GM12878 (cell line): ENCODE measurements around the gene DLEC1. TPM values are rescaled to one million over a fixed set of nuclear protein-coding genes. Genes with fewer than 3 reads are reported as not detected.

Experiments
- ATAC-seq: fragments of 200-7000 bp; cut with Tn5 transposase; 3 replicates; pipeline ENCODE4 v1.9.1; 2020; ENCODE audit warnings: mild to moderate bottlenecking, moderate library complexity
- BruUV-seq: library from RNA; stranded (reverse); fragments of 400-500 nt; replicated peaks from 2 replicates; lab custom pipeline; 2021; lab: Mats Ljungman, UMichigan
- CTCF ChIA-PET: fragments of 300-600 bp; sonication (Branson Sonifier 250); formaldehyde crosslinking; extraction: SDS; loops from one replicate; lab custom pipeline; 2021; ENCODE audit warnings: inconsistent platforms; lab: Yijun Ruan, JAX
- POLR2A ChIA-PET: fragments of 350-600 bp; formaldehyde crosslinking; extraction: SDS; loops from one replicate; lab custom pipeline; 2021; ENCODE audit warnings: inconsistent platforms; lab: Charles Lee
- RAD21 ChIA-PET: fragments of 300-600 bp; sonication (Branson Sonifier 250); formaldehyde crosslinking; loops from one replicate; lab custom pipeline; 2023; ENCODE audit warnings: antibody characterized with exemption; ENCODE audit not compliant: unreplicated experiment; lab: Charles Lee
- SMC1A ChIA-PET: fragments of 300-600 bp; sonication (Branson Sonifier 250); formaldehyde crosslinking; loops from one replicate; lab custom pipeline; 2023; ENCODE audit not compliant: unreplicated experiment, uncharacterized antibody; lab: Charles Lee
- DNase-seq: peaks from one replicate; pipeline ENCODE4 v3.0.0-alpha.2; 2011; ENCODE audit warnings: low read depth, low spot score
- FAIRE-seq: peaks from 3 replicates; lab custom pipeline; 2011; peaks lifted over from hg19 to GRCh38; lab: Jason Lieb, UNC
- H2AFZ ChIP-seq: 2 replicates; pipeline ENCODE4 v1.6.0; 2011; ENCODE audit warnings: low read depth, low read length, control low read depth; ENCODE audit not compliant: control insufficient read depth
- H3K27ac ChIP-seq: 2 replicates; pipeline ENCODE4 v1.5.1; 2011; ENCODE audit warnings: control low read depth; ENCODE audit not compliant: control insufficient read depth, insufficient read depth
- H3K27me3 ChIP-seq, 2 experiments: replicated peaks in 1 of 2; 2 replicates each; pipeline versions ENCODE4 v1.6.0 to v1.6.1; 2011; ENCODE audit warnings: low read length in 1 of 2; ENCODE audit not compliant: control insufficient read depth in 2 of 2, insufficient read depth in 2 of 2
- H3K36me3 ChIP-seq, 2 experiments: 2 replicates each; pipeline ENCODE4 v1.5.1; 2011; ENCODE audit warnings: low read length in 1 of 2; ENCODE audit not compliant: control insufficient read depth in 2 of 2, insufficient read depth in 2 of 2
- H3K4me1 ChIP-seq: 2 replicates; pipeline ENCODE4 v1.6.1; 2011; ENCODE audit warnings: mild to moderate bottlenecking, low read length, moderate library complexity, mixed read lengths; ENCODE audit not compliant: control insufficient read depth, insufficient read depth
- H3K4me2 ChIP-seq: 2 replicates; pipeline ENCODE4 v1.6.0; 2011; ENCODE audit warnings: control low read depth; ENCODE audit not compliant: control insufficient read depth, insufficient read depth
- H3K4me3 ChIP-seq: fragments of 200-600 bp; sonication (generic); 2 replicates; pipeline ENCODE4 v1.5.1; 2016
- H3K79me2 ChIP-seq: 2 replicates; pipeline ENCODE4 v1.6.0; 2011; ENCODE audit warnings: low read length; ENCODE audit not compliant: control insufficient read depth, insufficient read depth
- H3K9ac ChIP-seq: 2 replicates; pipeline ENCODE4 v1.8.0; 2011; ENCODE audit warnings: low read length, control low read depth, mixed read lengths; ENCODE audit not compliant: control insufficient read depth, insufficient read depth
- H3K9me3 ChIP-seq: replicated peaks from 3 replicates; pipeline ENCODE4 v1.5.1; 2011; ENCODE audit warnings: mild to moderate bottlenecking, low read length; ENCODE audit not compliant: control insufficient read depth, insufficient read depth
- H4K20me1 ChIP-seq: 2 replicates; pipeline ENCODE4 v1.6.0; 2011; ENCODE audit not compliant: control insufficient read depth, insufficient read depth
- BRCA1 ChIP-seq: IDR thresholded peaks from 2 replicates; pipeline ENCODE4 v1.6.1; 2011; ENCODE audit warnings: low read depth, low read length, improper control_type of control experiment
- CBX3 ChIP-seq: fragments of 200-600 bp; sonication (generic); IDR thresholded peaks from 2 replicates; pipeline ENCODE4 v1.6.1; 2016; ENCODE audit warnings: low read depth, borderline replicate concordance
- CEBPB ChIP-seq, 2 experiments: fragments of 150-350 bp in 1 of 2; IDR thresholded peaks; 2 replicates each; pipeline ENCODE4 v1.6.1; 2012 to 2014; ENCODE audit warnings: low read depth in 2 of 2, low read length in 2 of 2, borderline replicate concordance in 1 of 2, inconsistent platforms in 1 of 2
- CHD1 ChIP-seq: IDR thresholded peaks from 2 replicates; pipeline ENCODE4 v1.6.1; 2012; ENCODE audit warnings: low read depth, low read length, improper control_type of control experiment
- FOXK2 ChIP-seq: fragments of 450-650 bp; IDR thresholded peaks from 2 replicates; pipeline ENCODE4 v1.6.1; 2017; ENCODE audit warnings: mild to moderate bottlenecking, moderate library complexity
- JUND ChIP-seq: IDR thresholded peaks from 2 replicates; pipeline ENCODE4 v1.6.1; 2012; ENCODE audit warnings: low read depth, mild to moderate bottlenecking, low read length, improper control_type of control experiment, moderate library complexity
- MXI1 ChIP-seq: fragments of 150-350 bp; IDR thresholded peaks from 2 replicates; pipeline ENCODE4 v1.6.1; 2011; ENCODE audit warnings: low read depth, mild to moderate bottlenecking, inconsistent platforms, low read length, improper control_type of control experiment
- NBN ChIP-seq: fragments of 450-650 bp; IDR thresholded peaks from 2 replicates; pipeline ENCODE4 v1.6.1; 2016
- POU2F2 ChIP-seq: IDR thresholded peaks from 3 replicates; pipeline ENCODE4 v1.6.1; 2011; ENCODE audit warnings: low read depth, mild to moderate bottlenecking, low read length, borderline replicate concordance
- RAD51 ChIP-seq: fragments of 450-650 bp; IDR thresholded peaks from 2 replicates; pipeline ENCODE4 v1.6.1; 2016; ENCODE audit warnings: moderate library complexity, mild to moderate bottlenecking, inconsistent platforms
- SIN3A ChIP-seq: IDR thresholded peaks from 2 replicates; pipeline ENCODE4 v1.6.1; 2012; ENCODE audit warnings: low read depth, low read length, improper control_type of control experiment
- ZBED1 ChIP-seq: IDR thresholded peaks from 2 replicates; pipeline ENCODE4 v1.6.1; 2016; ENCODE audit warnings: borderline replicate concordance
- ZZZ3 ChIP-seq: IDR thresholded peaks from 2 replicates; pipeline ENCODE4 v1.6.1; 2011; ENCODE audit warnings: low read depth; ENCODE audit not compliant: control insufficient read depth, insufficient read length
- WGBS: methylation state at CpG from one replicate; pipeline ENCODE4 v1.1.6; 2016; ENCODE audit warnings: low lambda C conversion rate; ENCODE audit not compliant: insufficient replicate concordance, insufficient coverage; ENCODE audit errors: missing lambda C conversion rate; 5-methylcytosine and 5-hydroxymethylcytosine counted together
- in situ Hi-C: fragments of 300-500 bp; cut with MboI; formaldehyde crosslinking; loops from 9 replicates; pipeline ENCODE4 v1.14.3; 2018; ENCODE audit warnings: mixed read lengths
- intact Hi-C: fragments of 100-400 bp; cut with micrococcal nuclease; formaldehyde crosslinking; loops from one replicate; pipeline ENCODE4 v1.14.2; 2022; ENCODE audit not compliant: unreplicated experiment
- polyA plus RNA-seq, 11 experiments: library from polyadenylated mRNA; depleted of rRNA in 4 of 11; unstranded in 6 of 11; stranded (reverse) in 5 of 11; fragments of >200 nt; fragmentation: Nextera tagmentation in 4 of 11; fragmentation: Illumina TruSeq in 1 of 11; extraction: Ambion mirVana in 4 of 11; extraction: Trizol in 1 of 11; gene quantifications; 1 replicate in 1 of 11; 2 replicates in 10 of 11; pipeline versions ENCODE4 v1.2.1 to v1.2.3, GENCODE V29; 2011 to 2016; ENCODE audit warnings: inconsistent platforms in 2 of 11, missing spikeins in 2 of 11, low read depth in 1 of 11
- total RNA-seq, 4 experiments: library from RNA; depleted of rRNA in 3 of 4; stranded (reverse); fragments of >200 nt in 3 of 4; fragmentation: Illumina TruSeq in 1 of 4; extraction: Trizol in 1 of 4; gene quantifications; 2 replicates each; pipeline versions ENCODE4 v1.2.1 to v1.2.3, GENCODE V29; 2013 to 2021
- TF ChIP-seq, protein P1 (sequence below): fragments of 450-650 bp; IDR thresholded peaks from 2 replicates; pipeline ENCODE4 v1.6.1; 2016; ENCODE audit warnings: mild to moderate bottlenecking
- TF ChIP-seq, protein P2 (sequence below): fragments of 450-650 bp; formaldehyde crosslinking; IDR thresholded peaks from 2 replicates; pipeline ENCODE4 v1.4.0; 2022; ENCODE audit warnings: mild to moderate bottlenecking, moderate library complexity
- TF ChIP-seq, protein P3 (sequence below): IDR thresholded peaks from 2 replicates; pipeline ENCODE4 v1.6.1; 2012; ENCODE audit warnings: low read depth, low read length, improper control_type of control experiment
- TF ChIP-seq, protein P4 (sequence below): fragments of 450-650 bp; IDR thresholded peaks from 2 replicates; pipeline ENCODE4 v1.6.1; 2017; ENCODE audit warnings: borderline replicate concordance
- TF ChIP-seq, protein P5 (sequence below): fragments of 450-650 bp; IDR thresholded peaks from 2 replicates; pipeline ENCODE4 v1.6.1; 2016; ENCODE audit warnings: mild to moderate bottlenecking

The DLEC1 gene
- total and polyA plus RNA-seq, 10 of the 15 experiments (the other 5 are each of a cell fraction or from before 2014, with no cell fraction given): 0.03 to 0.29 (median 0.07) TPM; not detected in 3

DNA sequence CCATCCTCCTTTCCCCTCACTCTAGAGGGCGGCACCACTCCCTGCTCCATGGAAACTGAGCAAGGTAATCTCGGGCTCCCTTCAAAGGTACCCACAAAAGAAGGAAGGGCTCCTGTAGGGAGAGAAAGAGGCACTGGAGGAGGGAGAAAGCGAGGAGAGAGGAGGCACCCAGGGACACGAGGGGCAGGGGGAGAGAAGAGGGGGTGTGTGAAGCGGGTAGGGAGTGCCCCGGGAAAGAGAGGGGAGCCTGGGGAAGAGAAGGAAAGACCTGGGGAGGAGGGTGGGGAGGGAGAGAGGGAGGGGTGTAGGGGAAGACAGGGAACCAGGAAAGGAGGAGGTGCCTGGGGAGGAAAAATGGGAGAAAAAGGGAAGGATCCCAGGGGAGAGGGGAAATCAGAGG is 47.9 kb upstream of the DLEC1 start (continued):
- TF ChIP-seq, protein P1, sequence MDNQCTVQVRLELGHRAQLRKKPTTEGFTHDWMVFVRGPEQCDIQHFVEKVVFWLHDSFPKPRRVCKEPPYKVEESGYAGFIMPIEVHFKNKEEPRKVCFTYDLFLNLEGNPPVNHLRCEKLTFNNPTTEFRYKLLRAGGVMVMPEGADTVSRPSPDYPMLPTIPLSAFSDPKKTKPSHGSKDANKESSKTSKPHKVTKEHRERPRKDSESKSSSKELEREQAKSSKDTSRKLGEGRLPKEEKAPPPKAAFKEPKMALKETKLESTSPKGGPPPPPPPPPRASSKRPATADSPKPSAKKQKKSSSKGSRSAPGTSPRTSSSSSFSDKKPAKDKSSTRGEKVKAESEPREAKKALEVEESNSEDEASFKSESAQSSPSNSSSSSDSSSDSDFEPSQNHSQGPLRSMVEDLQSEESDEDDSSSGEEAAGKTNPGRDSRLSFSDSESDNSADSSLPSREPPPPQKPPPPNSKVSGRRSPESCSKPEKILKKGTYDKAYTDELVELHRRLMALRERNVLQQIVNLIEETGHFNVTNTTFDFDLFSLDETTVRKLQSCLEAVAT: no peak
- TF ChIP-seq POU2F2 (no peak), NBN (no peak)
- TF ChIP-seq, all 136 proteins: peak for 0

DNA sequence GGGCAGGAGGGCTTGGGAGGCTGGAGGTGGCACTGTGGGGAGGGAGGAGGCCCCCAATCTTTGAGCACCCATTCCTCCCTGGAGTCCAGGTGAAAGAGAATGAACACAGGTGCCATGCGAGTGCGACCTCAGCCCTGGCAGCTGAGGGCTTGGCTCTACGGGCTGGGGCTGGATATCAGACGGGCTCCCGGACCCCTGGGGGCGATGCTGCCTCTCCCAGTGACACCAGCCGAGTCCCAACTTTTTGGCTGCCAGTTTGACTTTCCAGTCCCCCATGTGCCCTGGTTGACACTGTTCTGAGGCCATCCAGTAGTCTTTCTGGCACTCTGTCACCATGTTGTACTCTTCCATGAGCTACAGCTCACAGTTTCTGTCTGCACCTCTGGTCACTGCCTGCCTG is 47.2 kb upstream of the DLEC1 start:
- Histone ChIP-seq H3K4me1 (peaks cover 9% of the 10 kb centered on the region), H3K9ac (no peak overlapping the region), H3K4me3 (no peak overlapping the region), H3K79me2 (no peaks in the 10 kb centered on the region; the same call in 1 of the 2 replicates), H3K4me2 (no peak overlapping the region), H3K36me3 (no peaks in the 10 kb centered on the region; a peak in 1 of 4 replicates), H3K9me3 (no peaks in the 10 kb centered on the region), H2AFZ (no peak overlapping the region), H3K27me3 (no peaks in the 10 kb centered on the region), H4K20me1 (no peaks in the 10 kb centered on the region), H3K27ac (no peak overlapping the region)
- in situ Hi-C loops (no loop called here), intact Hi-C loops (no loop called here)
- DNase-seq (no peak), ATAC-seq (no peak), FAIRE-seq (peak; percentile 7)
- CTCF ChIA-PET: no interaction called here
- SMC1A ChIA-PET: no interaction called here
- POLR2A ChIA-PET: no interaction called here
- WGBS: 75% methylated on average over 7 of the region's 7 CpGs
- RAD21 ChIA-PET: no interaction called here
- BruUV-seq: no TSS peak
- no peak for TF ChIP-seq CEBPB (IDR thresholded peaks at IDR 0.05; ENCODE audit: borderline replicate concordance in 1 of 2, low read depth in 2 of 2, low read length in 2 of 2)
- TF ChIP-seq MXI1: no peak
- no peak for TF ChIP-seq RAD51
- TF ChIP-seq CBX3: no peak
- TF ChIP-seq, protein P2, sequence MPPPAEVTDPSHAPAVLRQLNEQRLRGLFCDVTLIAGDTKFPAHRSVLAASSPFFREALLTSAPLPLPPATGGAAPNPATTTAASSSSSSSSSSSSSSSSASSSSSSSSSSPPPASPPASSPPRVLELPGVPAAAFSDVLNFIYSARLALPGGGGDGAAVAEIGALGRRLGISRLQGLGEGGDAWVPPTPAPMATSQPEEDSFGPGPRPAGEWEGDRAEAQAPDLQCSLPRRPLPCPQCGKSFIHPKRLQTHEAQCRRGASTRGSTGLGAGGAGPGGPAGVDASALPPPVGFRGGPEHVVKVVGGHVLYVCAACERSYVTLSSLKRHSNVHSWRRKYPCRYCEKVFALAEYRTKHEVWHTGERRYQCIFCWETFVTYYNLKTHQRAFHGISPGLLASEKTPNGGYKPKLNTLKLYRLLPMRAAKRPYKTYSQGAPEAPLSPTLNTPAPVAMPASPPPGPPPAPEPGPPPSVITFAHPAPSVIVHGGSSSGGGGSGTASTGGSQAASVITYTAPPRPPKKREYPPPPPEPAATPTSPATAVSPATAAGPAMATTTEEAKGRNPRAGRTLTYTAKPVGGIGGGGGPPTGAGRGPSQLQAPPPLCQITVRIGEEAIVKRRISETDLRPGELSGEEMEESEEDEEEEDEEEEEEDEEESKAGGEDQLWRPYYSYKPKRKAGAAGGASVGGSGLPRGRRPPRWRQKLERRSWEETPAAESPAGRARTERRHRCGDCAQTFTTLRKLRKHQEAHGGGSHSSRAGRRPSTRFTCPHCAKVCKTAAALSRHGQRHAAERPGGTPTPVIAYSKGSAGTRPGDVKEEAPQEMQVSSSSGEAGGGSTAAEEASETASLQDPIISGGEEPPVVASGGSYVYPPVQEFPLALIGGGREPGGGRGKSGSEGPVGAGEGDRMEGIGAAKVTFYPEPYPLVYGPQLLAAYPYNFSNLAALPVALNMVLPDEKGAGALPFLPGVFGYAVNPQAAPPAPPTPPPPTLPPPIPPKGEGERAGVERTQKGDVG: no peak
- TF ChIP-seq, protein P3, sequence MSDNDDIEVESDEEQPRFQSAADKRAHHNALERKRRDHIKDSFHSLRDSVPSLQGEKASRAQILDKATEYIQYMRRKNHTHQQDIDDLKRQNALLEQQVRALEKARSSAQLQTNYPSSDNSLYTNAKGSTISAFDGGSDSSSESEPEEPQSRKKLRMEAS: no peak
- TF ChIP-seq, protein P4, sequence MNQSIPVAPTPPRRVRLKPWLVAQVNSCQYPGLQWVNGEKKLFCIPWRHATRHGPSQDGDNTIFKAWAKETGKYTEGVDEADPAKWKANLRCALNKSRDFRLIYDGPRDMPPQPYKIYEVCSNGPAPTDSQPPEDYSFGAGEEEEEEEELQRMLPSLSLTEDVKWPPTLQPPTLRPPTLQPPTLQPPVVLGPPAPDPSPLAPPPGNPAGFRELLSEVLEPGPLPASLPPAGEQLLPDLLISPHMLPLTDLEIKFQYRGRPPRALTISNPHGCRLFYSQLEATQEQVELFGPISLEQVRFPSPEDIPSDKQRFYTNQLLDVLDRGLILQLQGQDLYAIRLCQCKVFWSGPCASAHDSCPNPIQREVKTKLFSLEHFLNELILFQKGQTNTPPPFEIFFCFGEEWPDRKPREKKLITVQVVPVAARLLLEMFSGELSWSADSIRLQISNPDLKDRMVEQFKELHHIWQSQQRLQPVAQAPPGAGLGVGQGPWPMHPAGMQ: no peak
- no peak for TF ChIP-seq SIN3A
- TF ChIP-seq CHD1: no peak
- TF ChIP-seq JUND: no peak
- no peak for TF ChIP-seq BRCA1
- no peak for TF ChIP-seq FOXK2
- no peak for TF ChIP-seq ZZZ3
- no peak for TF ChIP-seq ZBED1
- TF ChIP-seq, protein P5, sequence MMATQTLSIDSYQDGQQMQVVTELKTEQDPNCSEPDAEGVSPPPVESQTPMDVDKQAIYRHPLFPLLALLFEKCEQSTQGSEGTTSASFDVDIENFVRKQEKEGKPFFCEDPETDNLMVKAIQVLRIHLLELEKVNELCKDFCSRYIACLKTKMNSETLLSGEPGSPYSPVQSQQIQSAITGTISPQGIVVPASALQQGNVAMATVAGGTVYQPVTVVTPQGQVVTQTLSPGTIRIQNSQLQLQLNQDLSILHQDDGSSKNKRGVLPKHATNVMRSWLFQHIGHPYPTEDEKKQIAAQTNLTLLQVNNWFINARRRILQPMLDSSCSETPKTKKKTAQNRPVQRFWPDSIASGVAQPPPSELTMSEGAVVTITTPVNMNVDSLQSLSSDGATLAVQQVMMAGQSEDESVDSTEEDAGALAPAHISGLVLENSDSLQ: no peak
